ENCODE measurements around the gene UBB.

UBB gene

DNA sequence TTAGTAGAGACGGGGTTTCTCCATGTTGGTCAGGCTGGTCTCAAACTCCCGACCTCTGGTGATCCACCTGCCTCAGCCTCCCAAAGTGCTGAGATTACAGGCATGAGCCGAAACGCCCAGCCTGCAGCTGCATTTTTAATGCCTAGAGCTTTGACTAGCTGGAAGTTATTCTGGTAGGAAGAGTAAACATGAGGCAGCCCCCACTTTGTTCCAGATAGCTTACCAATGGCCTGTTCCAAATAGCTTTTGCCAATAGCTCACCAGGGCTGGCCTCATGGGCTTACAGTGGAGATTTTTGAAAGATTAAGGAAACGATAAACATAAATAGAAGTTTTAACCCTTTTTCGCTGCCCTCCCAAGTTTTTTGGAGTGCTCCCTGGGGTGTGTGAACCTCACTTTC lies 44.3 kb downstream of the UBB start:
- Histone ChIP-seq H3K9ac (ENCODE audit: low read depth, low read length, poor library complexity, severe bottlenecking) (no peak overlapping the region), H3K4me1 (ENCODE audit: insufficient read depth, low read length, poor library complexity, severe bottlenecking) (no peaks in the 10 kb centered on the region), H3K27me3 (ENCODE audit: insufficient read depth, low read length, poor library complexity, severe bottlenecking) (no peaks in the 10 kb centered on the region), H3K36me3 (ENCODE audit: insufficient read depth, low read length) (peaks cover 37% of the 10 kb centered on the region; the same call in 1 of the 2 replicates), H3K9me3 (ENCODE audit: insufficient read depth, low read depth, low read length) (no peaks in the 10 kb centered on the region), H3K9me2 (replicated peaks; ENCODE audit: low read depth, low read length) (no peaks in the 10 kb centered on the region), H4K20me1 (ENCODE audit: insufficient read depth, low read length, poor library complexity, severe bottlenecking) (peaks cover 4% of the 10 kb centered on the region), H2AFZ (ENCODE audit: low read length) (no peak overlapping the region), H3K4me3 (ENCODE audit: low read length, poor library complexity, severe bottlenecking) (no peak overlapping the region), H3F3A (ENCODE audit: low read depth) (no peaks in the 10 kb centered on the region), H3K4me2 (ENCODE audit: low read depth, low read length, poor library complexity, severe bottlenecking) (no peak overlapping the region), H3K79me2 (ENCODE audit: insufficient read depth, low read length) (no peaks in the 10 kb centered on the region)
- TF ChIP-seq CTCF (conservative IDR thresholded peaks at IDR 0.05; ENCODE audit: low read length): no peak
- no peak for TF ChIP-seq EZH2phosphoT487 (IDR thresholded peaks at IDR 0.05; ENCODE audit: borderline replicate concordance)

- H4K20me1 ChIP-seq (ENCODE audit: insufficient read depth, low read length, poor library complexity, severe bottlenecking): peaks cover 4% of the 10 kb centered on the region
- H3K4me1 ChIP-seq (ENCODE audit: insufficient read depth, low read length, poor library complexity, severe bottlenecking): no peaks in the 10 kb centered on the region
- H3K9me2 ChIP-seq (replicated peaks; ENCODE audit: low read depth, low read length): no peaks in the 10 kb centered on the region
- no peaks in the 10 kb centered on the region for H3K27me3 ChIP-seq (ENCODE audit: insufficient read depth, low read length, poor library complexity, severe bottlenecking)
- TF ChIP-seq EZH2phosphoT487 (IDR thresholded peaks at IDR 0.05; ENCODE audit: borderline replicate concordance) (no peak), CTCF (conservative IDR thresholded peaks at IDR 0.05; ENCODE audit: low read length) (no peak)
- no peak overlapping the region for H3K4me3 ChIP-seq (ENCODE audit: low read length, poor library complexity, severe bottlenecking)
- H2AFZ ChIP-seq (ENCODE audit: low read length): no peak overlapping the region
- no peaks in the 10 kb centered on the region for H3K79me2 ChIP-seq (ENCODE audit: insufficient read depth, low read length)
- no peak overlapping the region for H3K4me2 ChIP-seq (ENCODE audit: low read depth, low read length, poor library complexity, severe bottlenecking)
- H3K9ac ChIP-seq (ENCODE audit: low read depth, low read length, poor library complexity, severe bottlenecking): no peak overlapping the region
- no peaks in the 10 kb centered on the region for H3K9me3 ChIP-seq (ENCODE audit: insufficient read depth, low read depth, low read length)
- H3F3A ChIP-seq (ENCODE audit: low read depth): no peaks in the 10 kb centered on the region
- peaks cover 37% of the 10 kb centered on the region; the same call in 1 of the 2 replicates for H3K36me3 ChIP-seq (ENCODE audit: insufficient read depth, low read length)
These were observed 45.1 kb downstream of the UBB start for GRCh38 chr17:16425698-16426659.

DNA sequence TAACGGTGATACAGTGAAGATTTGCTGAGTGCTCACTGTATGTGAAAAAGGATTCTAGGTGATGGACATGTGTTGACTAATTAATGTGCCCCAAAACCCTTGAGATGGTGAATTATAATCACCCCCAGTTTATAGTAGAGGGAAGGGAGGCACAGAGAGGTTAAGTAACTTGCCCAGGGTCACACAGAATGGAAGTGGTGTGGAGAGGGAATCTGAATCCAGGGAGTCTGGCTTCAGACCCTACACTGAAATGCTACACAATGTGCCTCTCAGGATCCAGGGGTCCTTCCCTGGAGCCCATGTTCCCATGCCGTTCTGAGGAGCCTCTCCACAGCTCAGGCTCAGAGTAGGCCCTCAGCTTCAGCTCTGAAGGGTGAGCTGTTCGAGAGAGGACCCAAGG lies 46.1 kb downstream of the UBB start:
- Histone ChIP-seq H3K36me3 (ENCODE audit: insufficient read depth, low read length) (peaks cover 37% of the 10 kb centered on the region; the same call in 1 of the 2 replicates), H3K9ac (ENCODE audit: low read depth, low read length, poor library complexity, severe bottlenecking) (no peak overlapping the region), H3K27me3 (ENCODE audit: insufficient read depth, low read length, poor library complexity, severe bottlenecking) (no peaks in the 10 kb centered on the region), H3K9me3 (ENCODE audit: insufficient read depth, low read depth, low read length) (no peaks in the 10 kb centered on the region), H3K4me2 (ENCODE audit: low read depth, low read length, poor library complexity, severe bottlenecking) (no peak overlapping the region), H2AFZ (ENCODE audit: low read length) (no peak overlapping the region), H3K79me2 (ENCODE audit: insufficient read depth, low read length) (no peaks in the 10 kb centered on the region), H3K4me3 (ENCODE audit: low read length, poor library complexity, severe bottlenecking) (no peak overlapping the region), H3K4me1 (ENCODE audit: insufficient read depth, low read length, poor library complexity, severe bottlenecking) (no peaks in the 10 kb centered on the region), H3K9me2 (replicated peaks; ENCODE audit: low read depth, low read length) (no peaks in the 10 kb centered on the region), H4K20me1 (ENCODE audit: insufficient read depth, low read length, poor library complexity, severe bottlenecking) (peaks cover 4% of the 10 kb centered on the region), H3F3A (ENCODE audit: low read depth) (no peaks in the 10 kb centered on the region)
- no peak for TF ChIP-seq EZH2phosphoT487 (IDR thresholded peaks at IDR 0.05; ENCODE audit: borderline replicate concordance)
